ENCODE data around the gene EGFL7.

- TF ChIP-seq POLR2A (IDR thresholded peaks at IDR 0.05) (no peak), POLR2AphosphoS5 (IDR thresholded peaks at IDR 0.05) (peak; percentile 64), EP300 (IDR thresholded peaks at IDR 0.05) (no peak)
- TF ChIP-seq, protein P1, sequence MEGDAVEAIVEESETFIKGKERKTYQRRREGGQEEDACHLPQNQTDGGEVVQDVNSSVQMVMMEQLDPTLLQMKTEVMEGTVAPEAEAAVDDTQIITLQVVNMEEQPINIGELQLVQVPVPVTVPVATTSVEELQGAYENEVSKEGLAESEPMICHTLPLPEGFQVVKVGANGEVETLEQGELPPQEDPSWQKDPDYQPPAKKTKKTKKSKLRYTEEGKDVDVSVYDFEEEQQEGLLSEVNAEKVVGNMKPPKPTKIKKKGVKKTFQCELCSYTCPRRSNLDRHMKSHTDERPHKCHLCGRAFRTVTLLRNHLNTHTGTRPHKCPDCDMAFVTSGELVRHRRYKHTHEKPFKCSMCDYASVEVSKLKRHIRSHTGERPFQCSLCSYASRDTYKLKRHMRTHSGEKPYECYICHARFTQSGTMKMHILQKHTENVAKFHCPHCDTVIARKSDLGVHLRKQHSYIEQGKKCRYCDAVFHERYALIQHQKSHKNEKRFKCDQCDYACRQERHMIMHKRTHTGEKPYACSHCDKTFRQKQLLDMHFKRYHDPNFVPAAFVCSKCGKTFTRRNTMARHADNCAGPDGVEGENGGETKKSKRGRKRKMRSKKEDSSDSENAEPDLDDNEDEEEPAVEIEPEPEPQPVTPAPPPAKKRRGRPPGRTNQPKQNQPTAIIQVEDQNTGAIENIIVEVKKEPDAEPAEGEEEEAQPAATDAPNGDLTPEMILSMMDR (IDR thresholded peaks at IDR 0.05): peak in 3 of 4 experiments; percentile 53 to 73 (median 56)
Measured at GRCh38 chr9:136625101-136626065, 37.3 kb upstream of the EGFL7 start.

Data from gastroesophageal sphincter (tissue), 3 donors.